A549 (cell line): Measurements from ENCODE around the gene DOCK7. TPM values are rescaled to one million over a fixed set of nuclear protein-coding genes. Genes with fewer than 3 reads are reported as not detected.

Experiments
- ATAC-seq, 2 experiments: fragments of 200-7000 bp in 1 of 2; fragments of >200 bp in 1 of 2; cut with Nextera tagmentation in 1 of 2; cut with Tn5 transposase in 1 of 2; 3 replicates each; pipeline versions ENCODE4 v1.8.0 to v1.9.1; 2018 to 2020; ENCODE audit warnings: mild to moderate bottlenecking in 1 of 2, moderate library complexity in 1 of 2
- CTCF ChIA-PET: fragments of 300-600 bp; sonication (Branson Sonifier 250); formaldehyde crosslinking; extraction: SDS; loops from one replicate; lab custom pipeline; 2021; ENCODE audit warnings: antibody characterized with exemption, inconsistent platforms; lab: Yijun Ruan, JAX
- POLR2A ChIA-PET: fragments of 350-600 bp; formaldehyde crosslinking; extraction: SDS; loops from one replicate; lab custom pipeline; 2021; ENCODE audit warnings: antibody characterized with exemption, inconsistent platforms; lab: Yijun Ruan, JAX
- DNase-seq, 2 experiments: peaks; one replicate each; pipeline versions ENCODE4 v3.0.0 to v3.0.0-alpha.2; 2011 to 2016; ENCODE audit warnings: low read depth in 1 of 2, low spot score in 1 of 2
- FAIRE-seq: peaks from 2 replicates; lab custom pipeline; 2011; peaks lifted over from hg19 to GRCh38; lab: Jason Lieb, UNC
- H3K27ac ChIP-seq, 2 experiments: fragments of >200 bp; sonication (Bioruptor Twin); formaldehyde crosslinking; 3 replicates each; pipeline ENCODE4 v1.5.1; 2016 to 2017
- H3K4me1 ChIP-seq: fragments of >200 bp; sonication (Bioruptor Twin); formaldehyde crosslinking; 3 replicates; pipeline ENCODE4 v1.6.1; 2016
- H3K4me2 ChIP-seq: fragments of >200 bp; sonication (Bioruptor Twin); formaldehyde crosslinking; 3 replicates; pipeline ENCODE4 v1.6.1; 2016
- H3K4me3 ChIP-seq: fragments of >200 bp; sonication (Bioruptor Twin); formaldehyde crosslinking; 3 replicates; pipeline ENCODE4 v1.5.1; 2016
- H3K9me3 ChIP-seq: fragments of >200 bp; sonication (Bioruptor Twin); formaldehyde crosslinking; 3 replicates; pipeline ENCODE4 v1.6.1; 2016
- BHLHE40 ChIP-seq: IDR thresholded peaks from 2 replicates; pipeline ENCODE4 v1.6.1; 2012; ENCODE audit warnings: low read depth, low read length, inconsistent platforms
- CBX2 ChIP-seq: fragments of 200-600 bp; sonication (generic); IDR thresholded peaks from 2 replicates; pipeline ENCODE4 v1.6.1; 2016; ENCODE audit warnings: low read depth, mild to moderate bottlenecking, borderline replicate concordance
- CBX8 ChIP-seq: fragments of 200-600 bp; sonication (generic); IDR thresholded peaks from 2 replicates; pipeline ENCODE4 v1.6.1; 2016
- CEBPB ChIP-seq, 2 experiments: fragments of >200 bp in 1 of 2; sonication (Bioruptor Twin) in 1 of 2; formaldehyde crosslinking in 1 of 2; IDR thresholded peaks; 2 replicates each; pipeline ENCODE4 v1.6.1; 2012 to 2016
- CHD2 ChIP-seq: fragments of 150-350 bp; IDR thresholded peaks from 2 replicates; pipeline ENCODE4 v1.6.1; 2014; ENCODE audit warnings: low read length; ENCODE audit not compliant: partially characterized antibody
- EP300 ChIP-seq, 2 experiments: fragments of >200 bp; sonication (Bioruptor Twin); formaldehyde crosslinking; IDR thresholded peaks; 2 replicates in 1 of 2; 3 replicates in 1 of 2; pipeline ENCODE4 v1.6.1; 2016 to 2017
- ESRRA ChIP-seq: fragments of 150-350 bp; IDR thresholded peaks from 2 replicates; pipeline ENCODE4 v1.6.1; 2014; ENCODE audit warnings: mild to moderate bottlenecking, low read length, borderline replicate concordance
- GATA3 ChIP-seq: IDR thresholded peaks from 2 replicates; pipeline ENCODE4 v1.6.1; 2012; ENCODE audit warnings: borderline replicate concordance
- HEYL ChIP-seq: fragments of 250-450 bp; sonication (Bioruptor Pico); IDR thresholded peaks from 2 replicates; pipeline ENCODE4 v1.8.0; 2021; ENCODE audit warnings: mild to moderate bottlenecking, moderate library complexity
- HOXA7 ChIP-seq: fragments of 250-450 bp; sonication (Bioruptor Pico); IDR thresholded peaks from 2 replicates; pipeline ENCODE4 v1.5.0; 2020; ENCODE audit warnings: mild to moderate bottlenecking, moderate library complexity
- HOXB13 ChIP-seq: fragments of 250-450 bp; sonication (Bioruptor Pico); IDR thresholded peaks from 2 replicates; pipeline ENCODE4 v1.5.0; 2020; ENCODE audit warnings: low read depth, mild to moderate bottlenecking, moderate library complexity
- JUN ChIP-seq, 2 experiments: fragments of >200 bp; sonication (Bioruptor Twin); formaldehyde crosslinking; IDR thresholded peaks; 2 replicates in 1 of 2; 3 replicates in 1 of 2; pipeline ENCODE4 v1.6.1; 2016 to 2017
- KDM1A ChIP-seq: fragments of 200-600 bp; sonication (generic); IDR thresholded peaks from 2 replicates; pipeline ENCODE4 v1.6.1; 2016; ENCODE audit warnings: low read depth, mild to moderate bottlenecking
- KDM5A ChIP-seq: fragments of 200-600 bp; sonication (generic); IDR thresholded peaks from 2 replicates; pipeline ENCODE4 v1.6.1; 2016; ENCODE audit warnings: antibody characterized with exemption, mild to moderate bottlenecking
- MAZ ChIP-seq: fragments of 150-350 bp; IDR thresholded peaks from 2 replicates; pipeline ENCODE4 v1.6.1; 2014; ENCODE audit warnings: antibody characterized with exemption, low read depth, low read length, borderline replicate concordance
- PHF8 ChIP-seq: fragments of 200-600 bp; sonication (generic); IDR thresholded peaks from 2 replicates; pipeline ENCODE4 v1.6.1; 2016; ENCODE audit warnings: low read depth, mild to moderate bottlenecking, antibody characterized with exemption, moderate library complexity, borderline replicate concordance
- POLR2A ChIP-seq: IDR thresholded peaks from 2 replicates; pipeline ENCODE4 v1.6.1; 2012; ENCODE audit warnings: mild to moderate bottlenecking, low read length
- RARB ChIP-seq: fragments of 250-450 bp; sonication (Bioruptor Pico); IDR thresholded peaks from 2 replicates; pipeline ENCODE4 v1.8.0; 2021; ENCODE audit warnings: mild to moderate bottlenecking, moderate library complexity
- RCOR1 ChIP-seq: fragments of 150-350 bp; IDR thresholded peaks from 2 replicates; pipeline ENCODE4 v1.6.1; 2014; ENCODE audit warnings: antibody characterized with exemption, low read length, low read depth
- RNF2 ChIP-seq: fragments of 200-600 bp; sonication (generic); IDR thresholded peaks from 2 replicates; pipeline ENCODE4 v1.6.1; 2016; ENCODE audit warnings: low read depth, mild to moderate bottlenecking, antibody characterized with exemption, moderate library complexity, borderline replicate concordance
- SMC3 ChIP-seq: fragments of >200 bp; sonication (Bioruptor Twin); formaldehyde crosslinking; IDR thresholded peaks from 3 replicates; pipeline ENCODE4 v1.6.1; 2018; ENCODE audit warnings: inconsistent platforms
- SREBF2 ChIP-seq: fragments of 450-650 bp; IDR thresholded peaks from 2 replicates; pipeline ENCODE4 v1.6.1; 2014; ENCODE audit warnings: mild to moderate bottlenecking, moderate library complexity
- ZFP36 ChIP-seq: fragments of 450-650 bp; IDR thresholded peaks from 2 replicates; pipeline ENCODE4 v1.6.1; 2014; ENCODE audit warnings: borderline replicate concordance; ENCODE audit not compliant: partially characterized antibody
- ZNF302 ChIP-seq: fragments of 250-450 bp; sonication (Bioruptor Pico); IDR thresholded peaks from 2 replicates; pipeline ENCODE4 v1.9.0; 2021; ENCODE audit warnings: inconsistent platforms, mild to moderate bottlenecking, moderate library complexity
- WGBS: methylation state at CpG from one replicate; pipeline ENCODE4 v1.1.6; 2017; ENCODE audit errors: missing lambda C conversion rate; 5-methylcytosine and 5-hydroxymethylcytosine counted together
- polyA plus RNA-seq, 4 experiments: library from polyadenylated mRNA; depleted of rRNA in 3 of 4; stranded (reverse); fragments of >200 nt; fragmentation: RNase III in 1 of 4; extraction: RNeasy Plus Mini Kit Qiagen cat#74134 plus additional on column Dnase treatment in 1 of 4; gene quantifications; 2 replicates in 3 of 4; 3 replicates in 1 of 4; pipeline ENCODE4 v1.2.3, GENCODE V29; 2011 to 2017
- TF ChIP-seq, protein P1 (sequence below): fragments of >200 bp; sonication (Bioruptor Twin); formaldehyde crosslinking; IDR thresholded peaks from 3 replicates; pipeline ENCODE4 v1.6.1; 2016
- TF ChIP-seq, protein P2 (sequence below): fragments of 450-650 bp; IDR thresholded peaks from 2 replicates; pipeline ENCODE4 v1.6.1; 2014; ENCODE audit warnings: antibody characterized with exemption
- TF ChIP-seq, protein P3 (sequence below): fragments of >200 bp; sonication (Bioruptor Twin); formaldehyde crosslinking; IDR thresholded peaks from 2 replicates; pipeline ENCODE4 v1.6.1; 2016
- TF ChIP-seq, protein P4 (sequence below): fragments of 250-450 bp; sonication (Bioruptor Pico); IDR thresholded peaks from 2 replicates; pipeline ENCODE4 v1.5.0; 2021; ENCODE audit warnings: mild to moderate bottlenecking, moderate library complexity, borderline replicate concordance
- TF ChIP-seq, protein P5 (sequence below): fragments of 250-450 bp; sonication (Bioruptor Pico); IDR thresholded peaks from 2 replicates; pipeline ENCODE4 v1.5.0; 2020; ENCODE audit warnings: low read depth, mild to moderate bottlenecking, moderate library complexity

DOCK7 gene
- polyA plus RNA-seq, 2 of the 4 experiments (the other 2 are of a cell fraction) = 25.5 to 33.3 TPM

DNA sequence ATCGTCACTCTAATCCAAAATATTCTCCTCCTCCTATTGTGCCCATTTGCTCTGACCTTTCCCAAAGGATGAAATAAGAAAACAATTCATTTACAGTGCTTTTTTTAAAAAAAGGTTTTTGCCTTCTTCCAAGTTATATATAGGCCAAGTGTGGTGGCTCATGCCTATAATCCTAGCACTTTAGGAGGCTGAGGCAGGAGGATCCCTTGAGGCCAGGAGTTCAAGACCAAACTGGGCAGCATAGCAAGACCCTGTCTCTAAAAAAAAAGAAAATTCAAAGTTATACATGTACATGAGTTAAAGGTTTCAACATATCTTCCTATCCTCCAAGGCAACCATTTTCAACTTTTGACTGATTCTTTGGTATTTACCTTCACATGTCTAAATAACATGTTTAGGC, 261.4 kb downstream of the DOCK7 start (continued):
- no peak for TF ChIP-seq CBX8
- TF ChIP-seq RARB (CRISPR knock-in tag) = no peak
- TF ChIP-seq, all 56 proteins: peak for 0

DNA sequence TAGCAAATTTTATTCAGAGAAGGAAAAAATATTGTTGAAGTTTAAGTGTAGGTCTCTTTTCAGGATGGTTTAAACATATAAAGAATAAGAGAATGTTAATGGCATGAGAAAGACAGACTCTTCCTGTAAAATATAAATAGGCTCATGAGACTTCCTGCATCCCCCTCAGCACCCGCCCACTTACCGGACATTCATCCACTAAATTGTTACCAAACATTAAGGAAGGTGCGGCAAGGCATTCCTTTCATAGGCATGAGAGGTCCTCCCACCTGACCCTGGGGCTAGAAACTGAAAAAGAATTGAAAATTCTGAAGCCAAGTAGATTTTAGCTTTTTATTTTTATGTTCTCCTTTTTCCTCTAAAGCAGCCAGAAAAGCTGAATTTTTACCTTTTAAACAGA, 261.9 kb downstream of the DOCK7 start:
- Histone ChIP-seq H3K9me3 (no peaks in the 10 kb centered on the region), H3K27ac (no peak overlapping the region), H3K4me3 (no peak overlapping the region), H3K4me1 (peaks cover 9% of the 10 kb centered on the region; the same call in 2 of the 3 replicates), H3K4me2 (no peak overlapping the region)
- ChIA-PET POLR2A (interaction anchor here (1.0 kb wide), 1 partner anchor 10 kb away, joined by 3 read pairs; no protein-coding TSS in a partner anchor), CTCF (no interaction called here)
- FAIRE-seq (no peak), ATAC-seq (no peak), DNase-seq (no peak)
- TF ChIP-seq RCOR1 = no peak
- TF ChIP-seq CBX2 = no peak
- TF ChIP-seq RNF2 = no peak
- TF ChIP-seq CHD2 = no peak
- no peak for TF ChIP-seq CBX8
- TF ChIP-seq KDM5A = no peak
- TF ChIP-seq SMC3 = no peak
- TF ChIP-seq, protein P1, sequence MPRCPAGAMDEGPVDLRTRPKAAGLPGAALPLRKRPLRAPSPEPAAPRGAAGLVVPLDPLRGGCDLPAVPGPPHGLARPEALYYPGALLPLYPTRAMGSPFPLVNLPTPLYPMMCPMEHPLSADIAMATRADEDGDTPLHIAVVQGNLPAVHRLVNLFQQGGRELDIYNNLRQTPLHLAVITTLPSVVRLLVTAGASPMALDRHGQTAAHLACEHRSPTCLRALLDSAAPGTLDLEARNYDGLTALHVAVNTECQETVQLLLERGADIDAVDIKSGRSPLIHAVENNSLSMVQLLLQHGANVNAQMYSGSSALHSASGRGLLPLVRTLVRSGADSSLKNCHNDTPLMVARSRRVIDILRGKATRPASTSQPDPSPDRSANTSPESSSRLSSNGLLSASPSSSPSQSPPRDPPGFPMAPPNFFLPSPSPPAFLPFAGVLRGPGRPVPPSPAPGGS = no peak
- TF ChIP-seq, protein P2, sequence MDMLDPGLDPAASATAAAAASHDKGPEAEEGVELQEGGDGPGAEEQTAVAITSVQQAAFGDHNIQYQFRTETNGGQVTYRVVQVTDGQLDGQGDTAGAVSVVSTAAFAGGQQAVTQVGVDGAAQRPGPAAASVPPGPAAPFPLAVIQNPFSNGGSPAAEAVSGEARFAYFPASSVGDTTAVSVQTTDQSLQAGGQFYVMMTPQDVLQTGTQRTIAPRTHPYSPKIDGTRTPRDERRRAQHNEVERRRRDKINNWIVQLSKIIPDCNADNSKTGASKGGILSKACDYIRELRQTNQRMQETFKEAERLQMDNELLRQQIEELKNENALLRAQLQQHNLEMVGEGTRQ = no peak
- TF ChIP-seq KDM1A = no peak
- TF ChIP-seq POLR2A = no peak
- TF ChIP-seq, protein P3, sequence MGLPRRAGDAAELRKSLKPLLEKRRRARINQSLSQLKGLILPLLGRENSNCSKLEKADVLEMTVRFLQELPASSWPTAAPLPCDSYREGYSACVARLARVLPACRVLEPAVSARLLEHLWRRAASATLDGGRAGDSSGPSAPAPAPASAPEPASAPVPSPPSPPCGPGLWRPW = no peak
- 50% methylated on average over 3 of the region's 3 CpGs for WGBS

DNA sequence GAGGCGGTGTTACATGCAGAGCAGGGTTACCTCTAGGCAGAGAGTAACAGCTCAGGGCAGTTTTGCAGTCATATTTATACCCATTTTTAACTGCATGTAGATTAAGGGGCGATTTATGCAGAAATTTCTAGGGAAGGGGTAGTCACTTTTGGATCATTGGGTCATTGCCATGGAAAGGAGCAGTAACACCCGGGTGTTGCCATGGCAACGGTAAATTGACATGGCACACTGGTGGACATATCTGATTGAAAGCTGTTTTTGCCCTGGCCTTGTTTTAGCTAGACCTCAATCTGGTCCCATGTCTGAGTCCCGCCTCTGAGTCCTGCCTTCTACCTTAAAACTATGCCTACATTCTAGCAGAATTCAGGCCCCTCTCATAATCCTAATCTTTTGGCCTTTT, 263.1 kb downstream of the DOCK7 start:
- WGBS = 65% methylated on average over 5 of the region's 5 CpGs
- no peak for FAIRE-seq
- H3K4me1 ChIP-seq = peaks cover 9% of the 10 kb centered on the region; the same call in 2 of the 3 replicates
- H3K9me3 ChIP-seq = no peaks in the 10 kb centered on the region
- no peak overlapping the region for H3K4me3 ChIP-seq
- TF ChIP-seq HOXA7 (CRISPR knock-in tag) = no peak
- TF ChIP-seq BHLHE40 = no peak
- no peak for TF ChIP-seq SMC3
- TF ChIP-seq PHF8 = no peak
- TF ChIP-seq CEBPB (IDR thresholded peaks at IDR 0.05) = no peak
- no peak for TF ChIP-seq RCOR1
- TF ChIP-seq KDM5A = no peak
- TF ChIP-seq HEYL = no peak
- TF ChIP-seq ZNF302 (CRISPR knock-in tag) = no peak
- TF ChIP-seq, all 56 proteins: peak for 0
- DNase-seq = no peak
- no peak for ATAC-seq
- CTCF ChIA-PET = interaction anchor here (1.4 kb wide), 1 partner anchor 17 kb away, joined by 3 read pairs; no protein-coding TSS in a partner anchor
- Histone ChIP-seq H3K27ac (no peak overlapping the region), H3K4me2 (no peak overlapping the region)
- POLR2A ChIA-PET = no interaction called here

DNA sequence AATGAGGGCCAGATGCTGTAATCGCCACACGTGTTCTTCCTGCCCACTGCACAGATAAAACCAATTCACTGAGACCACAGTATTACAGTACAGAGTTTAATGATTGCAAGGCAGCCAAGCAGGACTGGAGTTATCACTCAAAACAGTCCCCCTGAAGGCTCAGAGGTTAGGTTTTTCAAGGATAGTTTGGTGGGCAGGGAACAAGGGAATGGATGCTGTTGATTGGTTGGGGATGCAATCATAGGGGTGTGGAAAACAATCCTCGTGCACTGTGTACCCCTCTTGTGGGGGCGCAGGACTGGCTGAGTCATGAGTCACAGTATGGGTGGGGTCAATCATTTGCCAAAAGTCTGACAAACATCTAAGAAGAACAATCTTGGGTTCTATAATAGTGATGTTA, 263.8 kb downstream of the DOCK7 start:
- ChIA-PET CTCF (interaction anchor here (1.4 kb wide), 1 partner anchor 16 kb away, joined by 3 read pairs; no protein-coding TSS in a partner anchor), POLR2A (no interaction called here)
- no peak for DNase-seq
- Histone ChIP-seq H3K9me3 (no peaks in the 10 kb centered on the region), H3K4me2 (no peak overlapping the region; the same call in 2 of the 3 replicates), H3K27ac (no peak overlapping the region), H3K4me3 (no peak overlapping the region)
- no peak for TF ChIP-seq CHD2
- TF ChIP-seq, protein P4, sequence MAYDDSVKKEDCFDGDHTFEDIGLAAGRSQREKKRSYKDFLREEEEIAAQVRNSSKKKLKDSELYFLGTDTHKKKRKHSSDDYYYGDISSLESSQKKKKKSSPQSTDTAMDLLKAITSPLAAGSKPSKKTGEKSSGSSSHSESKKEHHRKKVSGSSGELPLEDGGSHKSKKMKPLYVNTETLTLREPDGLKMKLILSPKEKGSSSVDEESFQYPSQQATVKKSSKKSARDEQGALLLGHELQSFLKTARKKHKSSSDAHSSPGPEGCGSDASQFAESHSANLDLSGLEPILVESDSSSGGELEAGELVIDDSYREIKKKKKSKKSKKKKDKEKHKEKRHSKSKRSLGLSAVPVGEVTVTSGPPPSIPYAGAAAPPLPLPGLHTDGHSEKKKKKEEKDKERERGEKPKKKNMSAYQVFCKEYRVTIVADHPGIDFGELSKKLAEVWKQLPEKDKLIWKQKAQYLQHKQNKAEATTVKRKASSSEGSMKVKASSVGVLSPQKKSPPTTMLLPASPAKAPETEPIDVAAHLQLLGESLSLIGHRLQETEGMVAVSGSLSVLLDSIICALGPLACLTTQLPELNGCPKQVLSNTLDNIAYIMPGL (CRISPR knock-in tag) = no peak
- TF ChIP-seq HOXA7 (CRISPR knock-in tag) = no peak
- no peak for TF ChIP-seq KDM5A
- TF ChIP-seq POLR2A = no peak
- no peak for TF ChIP-seq GATA3
- no peak for TF ChIP-seq KDM1A
- TF ChIP-seq ESRRA = no peak
- TF ChIP-seq MAZ = no peak
- TF ChIP-seq HOXB13 (CRISPR knock-in tag) = no peak
- TF ChIP-seq, protein P5, sequence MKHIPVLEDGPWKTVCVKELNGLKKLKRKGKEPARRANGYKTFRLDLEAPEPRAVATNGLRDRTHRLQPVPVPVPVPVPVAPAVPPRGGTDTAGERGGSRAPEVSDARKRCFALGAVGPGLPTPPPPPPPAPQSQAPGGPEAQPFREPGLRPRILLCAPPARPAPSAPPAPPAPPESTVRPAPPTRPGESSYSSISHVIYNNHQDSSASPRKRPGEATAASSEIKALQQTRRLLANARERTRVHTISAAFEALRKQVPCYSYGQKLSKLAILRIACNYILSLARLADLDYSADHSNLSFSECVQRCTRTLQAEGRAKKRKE = no peak
- TF ChIP-seq SMC3 = no peak
- TF ChIP-seq EP300 (IDR thresholded peaks at IDR 0.05) = no peak
- no peak for TF ChIP-seq SREBF2
- TF ChIP-seq JUN (IDR thresholded peaks at IDR 0.05) = no peak
- no peak for TF ChIP-seq ZFP36
- TF ChIP-seq, all 56 proteins: peak for 0
- ATAC-seq (no peak; a peak in 1 of 6 replicates), FAIRE-seq (no peak)
- H3K4me1 ChIP-seq = peaks cover 9% of the 10 kb centered on the region; the same call in 2 of the 3 replicates
- WGBS = 72% methylated on average over 4 of the region's 4 CpGs
